Astrocyte of the spinal cord (primary cell): ENCODE data around the gene CDC5L.
A peak's percentile ranks its signal among the peaks of the same experiment; 100 is the strongest.

Source experiments
- DNase-seq: peaks from one replicate; pipeline ENCODE4 v3.0.0; 2011; ENCODE audit warnings: low read depth, low spot score
- H3K4me3 ChIP-seq: 2 replicates; pipeline ENCODE4 v1.5.1; 2011; ENCODE audit warnings: low read depth, mild to moderate bottlenecking, low read length, moderate library complexity
- in situ Hi-C: cut with HindIII; loops from 2 replicates; pipeline ENCODE4 v1.10.0; 2017; ENCODE audit warnings: low sequenced_read_pairs
- TF ChIP-seq, protein P1 (sequence below): IDR thresholded peaks from 2 replicates; pipeline ENCODE4 v1.5.1; 2012; ENCODE audit warnings: low read depth, mild to moderate bottlenecking, low read length, inconsistent platforms

The CDC5L gene

DNA sequence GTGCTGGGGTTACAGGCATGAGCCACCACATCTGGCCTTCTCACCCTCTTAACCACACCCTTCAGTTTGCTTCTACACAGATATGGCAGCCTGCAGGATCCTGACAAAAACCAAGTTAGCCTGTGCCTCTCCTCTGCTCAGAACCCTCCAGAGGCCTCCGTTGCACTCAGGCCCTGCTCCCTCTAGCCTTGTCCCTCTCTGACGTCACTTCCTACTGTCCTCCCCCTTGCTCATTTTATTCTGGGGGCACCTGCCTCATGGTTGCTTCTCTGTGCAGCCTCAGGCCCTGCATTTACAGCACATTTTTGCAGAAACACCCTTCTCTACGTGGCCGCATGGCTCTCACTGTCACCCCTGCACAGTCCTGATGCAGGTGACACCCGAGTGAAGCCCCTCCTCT lies 105.6 kb downstream of the CDC5L start:
- in situ Hi-C loops, result no loop called here
- TF ChIP-seq, protein P1, sequence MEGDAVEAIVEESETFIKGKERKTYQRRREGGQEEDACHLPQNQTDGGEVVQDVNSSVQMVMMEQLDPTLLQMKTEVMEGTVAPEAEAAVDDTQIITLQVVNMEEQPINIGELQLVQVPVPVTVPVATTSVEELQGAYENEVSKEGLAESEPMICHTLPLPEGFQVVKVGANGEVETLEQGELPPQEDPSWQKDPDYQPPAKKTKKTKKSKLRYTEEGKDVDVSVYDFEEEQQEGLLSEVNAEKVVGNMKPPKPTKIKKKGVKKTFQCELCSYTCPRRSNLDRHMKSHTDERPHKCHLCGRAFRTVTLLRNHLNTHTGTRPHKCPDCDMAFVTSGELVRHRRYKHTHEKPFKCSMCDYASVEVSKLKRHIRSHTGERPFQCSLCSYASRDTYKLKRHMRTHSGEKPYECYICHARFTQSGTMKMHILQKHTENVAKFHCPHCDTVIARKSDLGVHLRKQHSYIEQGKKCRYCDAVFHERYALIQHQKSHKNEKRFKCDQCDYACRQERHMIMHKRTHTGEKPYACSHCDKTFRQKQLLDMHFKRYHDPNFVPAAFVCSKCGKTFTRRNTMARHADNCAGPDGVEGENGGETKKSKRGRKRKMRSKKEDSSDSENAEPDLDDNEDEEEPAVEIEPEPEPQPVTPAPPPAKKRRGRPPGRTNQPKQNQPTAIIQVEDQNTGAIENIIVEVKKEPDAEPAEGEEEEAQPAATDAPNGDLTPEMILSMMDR, result no peak
- no peak for DNase-seq
- no peak overlapping the region for H3K4me3 ChIP-seq

DNA sequence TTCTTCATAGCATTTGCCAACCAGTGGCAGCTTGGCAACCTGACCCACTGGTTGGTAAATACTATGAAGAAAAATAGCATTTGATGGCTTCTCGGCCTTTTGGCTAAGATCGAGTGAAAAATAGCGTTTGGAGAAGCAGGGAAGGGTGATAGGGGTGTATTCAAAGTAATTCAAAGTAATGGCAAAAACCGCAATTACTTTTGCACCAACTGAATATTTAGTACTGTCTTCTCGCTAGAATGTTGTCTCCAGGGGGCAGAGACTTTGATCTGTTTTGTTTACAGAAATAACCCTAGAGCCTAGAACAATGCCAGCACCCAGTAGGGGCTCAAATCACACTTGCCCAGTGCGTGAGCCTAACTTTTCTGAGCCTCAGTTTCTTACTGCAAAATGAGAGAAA lies 106.1 kb downstream of the CDC5L start:
- H3K4me3 ChIP-seq, result no peak overlapping the region
- in situ Hi-C loops, result no loop called here
- TF ChIP-seq, protein P1, result no peak
- DNase-seq, result peak; percentile 22

DNA sequence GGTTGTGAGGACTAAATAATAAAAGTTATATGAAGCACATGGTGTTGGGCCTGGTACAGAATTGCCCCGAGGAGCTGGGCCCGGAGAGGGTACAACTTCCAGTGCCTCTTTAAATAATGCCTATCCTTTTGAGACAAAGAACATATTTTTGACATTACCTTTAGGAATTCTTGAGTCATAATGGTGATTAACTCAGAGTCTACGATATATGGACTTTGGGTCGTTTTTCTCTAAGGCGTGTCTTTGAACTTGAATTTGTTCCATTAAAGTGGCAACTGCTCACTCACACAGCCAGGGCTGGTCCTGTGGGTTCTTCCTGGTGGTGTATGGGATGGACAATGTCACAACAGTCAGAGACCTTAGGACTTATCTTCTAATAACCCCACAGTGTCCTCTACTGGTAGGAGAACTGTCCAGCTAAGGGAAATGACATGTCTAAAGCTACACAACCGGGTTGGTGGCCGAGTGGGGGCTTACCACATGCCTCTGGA lies 106.5 kb downstream of the CDC5L start:
- H3K4me3 ChIP-seq, result no peak overlapping the region
- TF ChIP-seq, protein P1, result peak; percentile 37
- DNase-seq, result peak; percentile 87
- in situ Hi-C loops, result no loop called here

DNA sequence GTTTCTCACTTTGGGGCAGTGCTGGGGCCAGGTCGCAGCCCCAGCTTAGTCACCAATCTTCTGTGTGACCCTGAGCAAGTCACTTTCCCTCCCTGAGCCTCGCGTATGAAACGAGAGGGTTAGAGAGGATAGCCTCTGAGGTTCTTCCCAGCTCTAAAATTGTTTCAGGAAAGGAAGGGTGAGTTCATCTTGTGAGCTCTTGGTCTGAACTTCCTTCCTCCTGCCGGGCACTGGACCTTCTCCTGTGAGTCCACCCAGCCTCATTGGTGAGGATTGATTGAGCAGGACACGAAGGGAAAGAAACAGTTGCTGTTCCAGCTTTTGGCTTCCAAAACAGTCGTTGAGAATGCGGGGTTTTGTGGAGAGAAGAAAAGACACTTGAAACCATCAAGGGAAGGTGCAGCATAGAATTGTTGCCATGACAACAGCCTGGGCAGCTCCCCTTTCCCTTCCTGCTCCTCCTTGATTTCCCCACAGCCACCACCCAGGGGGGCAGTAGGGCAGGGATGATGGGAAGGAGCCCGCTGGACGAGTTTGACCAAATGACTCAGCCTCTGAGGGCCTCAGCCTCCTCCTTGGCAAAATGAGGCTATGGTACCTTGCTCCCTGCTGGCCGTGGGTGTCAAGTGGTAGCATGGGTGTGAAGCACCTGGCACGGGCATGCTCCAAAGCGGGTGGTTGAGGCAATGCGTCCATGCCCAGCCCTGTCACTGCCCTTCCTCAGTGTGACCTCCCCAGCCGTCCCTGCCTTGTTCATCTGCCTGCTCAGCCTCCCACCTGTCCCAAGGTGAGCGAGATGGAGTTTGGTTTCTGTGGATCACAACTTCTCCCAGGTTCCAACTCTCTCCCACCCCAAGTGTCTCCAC lies 107.8 kb downstream of the CDC5L start:
- in situ Hi-C loops, result no loop called here
- no peak overlapping the region for H3K4me3 ChIP-seq
- peak; percentile 38 for DNase-seq
- TF ChIP-seq, protein P1, result no peak

DNA sequence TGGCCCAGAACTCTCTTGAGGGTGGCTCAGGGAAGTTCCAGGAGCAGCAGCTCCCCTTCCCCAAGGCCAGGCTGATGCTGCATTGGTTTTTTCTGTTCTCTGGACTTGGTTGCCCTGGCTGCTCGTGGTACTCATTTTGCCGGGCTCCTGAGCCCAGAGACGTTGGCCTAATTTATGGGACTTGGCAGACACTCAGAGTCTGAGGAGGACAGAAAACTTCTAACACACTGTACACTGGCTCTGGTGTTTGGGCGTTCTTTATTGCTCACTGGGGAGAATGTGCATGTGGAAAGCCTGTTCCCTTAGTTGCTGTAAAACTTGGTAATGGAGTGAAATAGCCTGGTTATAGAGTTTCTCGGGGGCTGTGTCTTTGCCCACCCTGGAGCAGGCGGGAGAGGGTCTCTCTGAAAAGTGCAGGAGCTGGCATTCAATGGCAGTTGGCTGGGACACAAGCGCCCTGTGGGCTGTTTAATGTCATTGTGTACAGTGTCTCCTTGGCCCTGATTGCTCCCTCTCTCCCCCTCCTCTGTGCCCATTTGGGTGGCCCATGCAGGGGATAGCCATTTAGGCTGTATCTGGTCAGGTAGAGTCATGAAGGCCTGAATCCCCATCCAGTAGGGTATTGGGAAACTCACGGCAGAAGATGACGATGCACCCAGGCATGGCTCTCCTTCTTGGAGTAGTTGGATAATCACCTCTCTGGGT lies 109.3 kb downstream of the CDC5L start:
- TF ChIP-seq, protein P1, result no peak
- no peak overlapping the region for H3K4me3 ChIP-seq
- DNase-seq, result peak; percentile 36
- in situ Hi-C loops, result no loop called here

DNA sequence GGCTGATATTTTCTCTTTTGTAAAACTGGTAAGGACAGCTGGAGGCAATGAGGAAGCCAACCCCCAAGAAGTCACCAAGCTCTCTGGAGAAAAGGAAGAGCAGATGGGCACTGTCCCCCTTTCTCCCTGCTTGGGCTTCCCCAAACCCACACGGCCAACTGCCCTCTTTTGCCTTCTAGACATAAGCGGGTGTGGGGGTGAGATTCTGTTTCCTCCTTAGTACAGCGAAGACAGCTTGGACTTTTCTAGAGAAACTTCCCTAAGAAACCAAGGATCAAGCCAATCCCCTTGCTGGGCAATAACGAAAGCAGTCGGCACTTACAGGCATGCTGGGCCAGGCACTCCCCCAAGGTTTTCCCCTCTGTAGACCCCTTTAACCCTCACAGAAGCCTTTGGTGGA lies 110.3 kb downstream of the CDC5L start:
- in situ Hi-C loops, result no loop called here
- TF ChIP-seq, protein P1, result no peak
- no peak for DNase-seq
- no peak overlapping the region for H3K4me3 ChIP-seq
